Esophagus squamous epithelium (tissue), 4 donors: ENCODE measurements around the gene SMAD1.

Source experiments
- CTCF ChIP-seq, 6 experiments: fragments of 450-650 bp in 4 of 6; fragments of 200-600 bp in 2 of 6; sonication (generic) in 2 of 6; IDR thresholded peaks; one replicate each; pipeline ENCODE4 v1.5.1; 2016 to 2019; ENCODE audit warnings: antibody characterized with exemption in 6 of 6, mild to moderate bottlenecking in 4 of 6, moderate library complexity in 4 of 6
- POLR2A ChIP-seq, 4 donors: fragments of 450-650 bp; IDR thresholded peaks; one replicate each; pipeline ENCODE4 v1.6.1; 2017; ENCODE audit warnings: antibody characterized with exemption in 4 of 4, mild to moderate bottlenecking in 4 of 4, moderate library complexity in 3 of 4

GRCh38 chr4:145486603-145487002, 5.0 kb downstream of the SMAD1 start:
- TF ChIP-seq CTCF (IDR thresholded peaks at IDR 0.05) (no peak), POLR2A (IDR thresholded peaks at IDR 0.05) (no peak)
